Astrocyte (in vitro differentiated cells and primary cell): ENCODE data around the gene CGN. TPM values are rescaled to one million over a fixed set of nuclear protein-coding genes. Genes with fewer than 3 reads are reported as not detected.

Experiments
- DNase-seq: peaks from one replicate; pipeline ENCODE4 v3.0.0-alpha.2; 2010; ENCODE audit warnings: low read depth
- FAIRE-seq: peaks from 2 replicates; lab custom pipeline; 2011; peaks lifted over from hg19 to GRCh38; lab: Jason Lieb, UNC
- H2AFZ ChIP-seq: 2 replicates; pipeline ENCODE4 v1.6.0; 2012; ENCODE audit warnings: low read depth, low read length, inconsistent platforms
- H3K27ac ChIP-seq: 2 replicates; pipeline ENCODE4 v1.5.1; 2011; ENCODE audit warnings: low read depth, low read length, inconsistent platforms
- H3K27me3 ChIP-seq: 2 replicates; pipeline ENCODE4 v1.6.0; 2011; ENCODE audit warnings: low read length, inconsistent platforms; ENCODE audit not compliant: insufficient read depth
- H3K36me3 ChIP-seq: 2 replicates; pipeline ENCODE4 v1.5.1; 2011; ENCODE audit warnings: low read length, inconsistent platforms; ENCODE audit not compliant: insufficient read depth
- H3K4me1 ChIP-seq: 2 replicates; pipeline ENCODE4 v1.5.1; 2011; ENCODE audit warnings: low read length, inconsistent platforms; ENCODE audit not compliant: insufficient read depth
- H3K4me2 ChIP-seq: 2 replicates; pipeline ENCODE4 v1.6.0; 2012; ENCODE audit warnings: low read length, inconsistent platforms
- H3K4me3 ChIP-seq: 2 replicates; pipeline ENCODE4 v1.5.1; 2011; ENCODE audit warnings: low read depth, mild to moderate bottlenecking, low read length, inconsistent platforms; ENCODE audit not compliant: insufficient read depth
- H3K79me2 ChIP-seq: 2 replicates; pipeline ENCODE4 v1.6.0; 2012; ENCODE audit warnings: mild to moderate bottlenecking, low read length, inconsistent platforms; ENCODE audit not compliant: insufficient read depth
- H3K9ac ChIP-seq: 2 replicates; pipeline ENCODE4 v1.6.0; 2012; ENCODE audit warnings: mild to moderate bottlenecking, low read length, inconsistent platforms
- H3K9me3 ChIP-seq: 2 replicates; pipeline ENCODE4 v1.5.1; 2012; ENCODE audit warnings: low read depth, mild to moderate bottlenecking, low read length, inconsistent platforms; ENCODE audit not compliant: insufficient read depth
- H4K20me1 ChIP-seq: 2 replicates; pipeline ENCODE4 v1.6.0; 2012; ENCODE audit warnings: low read length, inconsistent platforms; ENCODE audit not compliant: insufficient read depth
- H3K27ac Mint-ChIP-seq: one replicate; pipeline ENCODE4 v1.8.0; 2021; ENCODE audit warnings: mild to moderate bottlenecking, mixed read lengths; ENCODE audit not compliant: unreplicated experiment
- H3K27me3 Mint-ChIP-seq: one replicate; pipeline ENCODE4 v1.8.0; 2021; ENCODE audit warnings: low read depth, mixed read lengths; ENCODE audit not compliant: unreplicated experiment
- H3K36me3 Mint-ChIP-seq: one replicate; pipeline ENCODE4 v1.8.0; 2021; ENCODE audit warnings: low read depth, mixed read lengths; ENCODE audit not compliant: unreplicated experiment
- H3K4me1 Mint-ChIP-seq: one replicate; pipeline ENCODE4 v1.8.0; 2021; ENCODE audit warnings: low read depth, mixed read lengths; ENCODE audit not compliant: unreplicated experiment
- H3K4me3 Mint-ChIP-seq: one replicate; pipeline ENCODE4 v1.8.0; 2021; ENCODE audit warnings: mild to moderate bottlenecking, moderate library complexity, mixed read lengths; ENCODE audit not compliant: unreplicated experiment
- H3K9me3 Mint-ChIP-seq: one replicate; pipeline ENCODE4 v1.8.0; 2021; ENCODE audit warnings: mild to moderate bottlenecking, mixed read lengths; ENCODE audit not compliant: unreplicated experiment
- EZH2 ChIP-seq: IDR thresholded peaks from 2 replicates; pipeline ENCODE4 v1.6.1; 2012; ENCODE audit warnings: mild to moderate bottlenecking, low read length, inconsistent platforms; ENCODE audit not compliant: insufficient read depth
- total RNA-seq: library from RNA; stranded (reverse); gene quantifications from 2 replicates; pipeline ENCODE4 v1.2.1, GENCODE V29; 2021
- TF ChIP-seq, protein P1 (sequence below): IDR thresholded peaks from 2 replicates; pipeline ENCODE4 v1.5.1; 2011; ENCODE audit warnings: low read depth, mild to moderate bottlenecking, inconsistent platforms, low read length, moderate library complexity; ENCODE audit not compliant: insufficient read depth

CGN gene
- total RNA-seq, 1 donor from 2014 or later: 8.9 TPM

DNA sequence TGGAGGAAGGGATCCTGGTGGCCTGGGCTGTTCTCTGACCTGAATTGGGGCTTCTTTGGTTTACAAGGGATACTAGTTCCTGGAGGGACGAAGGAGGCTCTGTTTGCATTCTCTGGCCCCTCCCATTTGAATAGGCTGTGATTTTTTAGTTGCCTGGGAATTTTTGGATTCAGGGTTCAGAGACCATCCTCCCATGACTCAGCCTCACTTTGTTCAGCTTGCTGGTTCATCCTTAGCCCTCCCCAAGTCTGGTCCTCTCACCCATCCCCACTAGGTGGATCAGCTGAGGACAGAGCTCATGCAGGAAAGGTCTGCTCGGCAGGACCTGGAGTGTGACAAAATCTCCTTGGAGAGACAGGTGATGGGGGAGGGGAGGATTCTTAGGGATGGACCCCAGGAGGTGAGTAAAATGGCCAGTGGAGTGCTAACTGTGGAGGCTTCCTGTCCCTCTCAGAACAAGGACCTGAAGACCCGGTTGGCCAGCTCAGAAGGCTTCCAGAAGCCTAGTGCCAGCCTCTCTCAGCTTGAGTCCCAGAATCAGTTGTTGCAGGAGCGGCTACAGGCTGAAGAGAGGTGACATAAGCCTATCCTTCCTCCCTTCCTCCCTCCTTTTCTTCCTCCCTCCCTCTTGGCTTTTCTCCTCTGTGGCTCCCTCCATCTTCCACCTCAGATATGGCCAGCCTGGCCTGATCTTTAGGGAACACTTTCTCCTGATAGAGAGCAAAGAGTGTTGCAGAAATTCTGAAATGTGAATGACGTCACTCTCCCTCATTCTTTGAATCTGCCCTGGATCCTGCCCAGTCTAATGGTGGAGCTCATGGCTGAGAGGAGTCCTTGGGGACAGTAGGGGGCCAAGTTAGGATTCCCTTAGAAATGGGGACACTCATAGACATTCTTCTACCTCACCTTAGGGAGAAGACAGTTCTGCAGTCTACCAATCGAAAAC is 24.4 kb downstream of the CGN start:
- Histone ChIP-seq H3K4me1 (peaks cover 28% of the 10 kb centered on the region), H3K9me3 (no peaks in the 10 kb centered on the region), H3K27ac (no peak overlapping the region), H3K79me2 (peaks cover 4% of the 10 kb centered on the region), H3K9ac (no peak overlapping the region), H3K4me2 (no peak overlapping the region), H3K4me3 (no peak overlapping the region), H4K20me1 (no peaks in the 10 kb centered on the region), H2AFZ (no peak overlapping the region), H3K27me3 (no peaks in the 10 kb centered on the region), H3K36me3 (no peaks in the 10 kb centered on the region)
- Mint-ChIP-seq H3K4me3 (no peak overlapping the region), H3K27ac (peak overlapping the region; percentile 100), H3K27me3 (no peaks in the 10 kb centered on the region), H3K36me3 (peaks cover 1% of the 10 kb centered on the region), H3K9me3 (no peaks in the 10 kb centered on the region), H3K4me1 (peaks cover 29% of the 10 kb centered on the region)
- DNase-seq (peak; percentile 37), FAIRE-seq (no peak)
- TF ChIP-seq, protein P1, sequence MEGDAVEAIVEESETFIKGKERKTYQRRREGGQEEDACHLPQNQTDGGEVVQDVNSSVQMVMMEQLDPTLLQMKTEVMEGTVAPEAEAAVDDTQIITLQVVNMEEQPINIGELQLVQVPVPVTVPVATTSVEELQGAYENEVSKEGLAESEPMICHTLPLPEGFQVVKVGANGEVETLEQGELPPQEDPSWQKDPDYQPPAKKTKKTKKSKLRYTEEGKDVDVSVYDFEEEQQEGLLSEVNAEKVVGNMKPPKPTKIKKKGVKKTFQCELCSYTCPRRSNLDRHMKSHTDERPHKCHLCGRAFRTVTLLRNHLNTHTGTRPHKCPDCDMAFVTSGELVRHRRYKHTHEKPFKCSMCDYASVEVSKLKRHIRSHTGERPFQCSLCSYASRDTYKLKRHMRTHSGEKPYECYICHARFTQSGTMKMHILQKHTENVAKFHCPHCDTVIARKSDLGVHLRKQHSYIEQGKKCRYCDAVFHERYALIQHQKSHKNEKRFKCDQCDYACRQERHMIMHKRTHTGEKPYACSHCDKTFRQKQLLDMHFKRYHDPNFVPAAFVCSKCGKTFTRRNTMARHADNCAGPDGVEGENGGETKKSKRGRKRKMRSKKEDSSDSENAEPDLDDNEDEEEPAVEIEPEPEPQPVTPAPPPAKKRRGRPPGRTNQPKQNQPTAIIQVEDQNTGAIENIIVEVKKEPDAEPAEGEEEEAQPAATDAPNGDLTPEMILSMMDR: no peak
- TF ChIP-seq EZH2: no peak

DNA sequence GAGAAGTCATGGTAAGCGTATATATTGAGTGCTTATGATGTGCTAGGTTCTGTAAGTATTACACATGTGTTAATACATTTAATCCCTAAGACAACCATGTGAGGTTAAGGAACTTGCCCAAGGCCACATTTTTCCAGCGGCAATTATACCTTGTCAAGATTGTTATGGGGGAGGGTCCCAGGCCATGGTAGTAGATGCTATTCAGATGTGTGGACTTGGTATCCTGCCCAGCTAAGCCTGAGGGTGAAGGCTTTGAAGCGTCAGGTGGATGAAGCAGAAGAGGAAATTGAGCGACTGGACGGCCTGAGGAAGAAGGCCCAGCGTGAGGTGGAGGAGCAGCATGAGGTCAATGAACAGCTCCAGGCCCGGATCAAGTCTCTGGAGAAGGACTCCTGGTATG is 25.3 kb downstream of the CGN start:
- H3K79me2 ChIP-seq: peaks cover 13% of the 10 kb centered on the region
- no peaks in the 10 kb centered on the region for H3K27me3 Mint-ChIP-seq
- peaks cover 32% of the 10 kb centered on the region for H3K4me1 Mint-ChIP-seq
- peak overlapping the region; percentile 26 for H2AFZ ChIP-seq
- no peaks in the 10 kb centered on the region for H3K27me3 ChIP-seq
- no peaks in the 10 kb centered on the region for H3K36me3 Mint-ChIP-seq
- H3K4me2 ChIP-seq: peak overlapping the region; percentile 51
- DNase-seq: no peak
- no peak for FAIRE-seq
- H3K9me3 Mint-ChIP-seq: no peaks in the 10 kb centered on the region
- no peak overlapping the region for H3K4me3 ChIP-seq
- H3K9ac ChIP-seq: peak overlapping the region; percentile 42
- TF ChIP-seq, protein P1: no peak
- TF ChIP-seq EZH2: no peak
- H3K36me3 ChIP-seq: no peaks in the 10 kb centered on the region
- H3K4me3 Mint-ChIP-seq: peak overlapping the region; percentile 40
- H3K27ac ChIP-seq: peak overlapping the region; percentile 73
- H3K27ac Mint-ChIP-seq: peak overlapping the region; percentile 100
- peaks cover 31% of the 10 kb centered on the region for H3K4me1 ChIP-seq
- H4K20me1 ChIP-seq: peaks cover 9% of the 10 kb centered on the region
- no peaks in the 10 kb centered on the region for H3K9me3 ChIP-seq

DNA sequence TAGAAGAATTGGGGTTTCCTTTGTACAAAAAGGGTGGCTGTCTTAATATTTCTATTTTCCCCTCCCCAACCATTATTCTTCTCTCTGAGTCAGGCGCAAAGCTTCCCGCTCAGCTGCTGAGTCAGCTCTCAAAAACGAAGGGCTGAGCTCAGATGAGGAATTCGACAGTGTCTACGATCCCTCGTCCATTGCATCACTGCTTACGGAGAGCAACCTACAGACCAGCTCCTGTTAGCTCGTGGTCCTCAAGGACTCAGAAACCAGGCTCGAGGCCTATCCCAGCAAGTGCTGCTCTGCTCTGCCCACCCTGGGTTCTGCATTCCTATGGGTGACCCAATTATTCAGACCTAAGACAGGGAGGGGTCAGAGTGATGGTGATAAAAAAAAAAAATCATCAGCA is 25.9 kb downstream of the CGN start:
- Histone ChIP-seq H3K79me2 (peaks cover 19% of the 10 kb centered on the region), H2AFZ (peak overlapping the region; percentile 26), H3K27me3 (no peaks in the 10 kb centered on the region), H3K4me3 (no peak overlapping the region), H4K20me1 (peaks cover 15% of the 10 kb centered on the region), H3K4me2 (peak overlapping the region; percentile 51), H3K36me3 (no peaks in the 10 kb centered on the region), H3K4me1 (peaks cover 36% of the 10 kb centered on the region), H3K9ac (peak overlapping the region; percentile 42), H3K27ac (peak overlapping the region; percentile 73), H3K9me3 (no peaks in the 10 kb centered on the region)
- Mint-ChIP-seq H3K36me3 (no peaks in the 10 kb centered on the region), H3K4me1 (peaks cover 38% of the 10 kb centered on the region), H3K9me3 (no peaks in the 10 kb centered on the region), H3K27me3 (no peaks in the 10 kb centered on the region), H3K27ac (peak overlapping the region; percentile 100), H3K4me3 (no peak overlapping the region)
- DNase-seq (peak; percentile 99), FAIRE-seq (no peak)
- TF ChIP-seq EZH2: no peak
- TF ChIP-seq, protein P1: no peak
